Measurements from ENCODE around the gene MEPCE. TPM values are rescaled to one million over a fixed set of nuclear protein-coding genes. Genes with fewer than 3 reads are reported as not detected.

MEPCE gene
- total and polyA plus RNA-seq, 2 of the 8 experiments (the other 6 are each of a cell fraction or from before 2014, with no cell fraction given), result 22.8 to 48.8 TPM

GRCh38 chr7:100430493-100431285 is 1.1 kb downstream of the MEPCE start:
- peaks cover 4 to 17% (median 10%) of the 10 kb centered on the region in 4 experiments for H3K4me1 ChIP-seq (replicated peaks in 1 of 4; ENCODE audit: control insufficient read depth in 3 of 4, insufficient read depth in 4 of 4, low read length in 3 of 4)
- H3K4ac ChIP-seq (replicated peaks; ENCODE audit: insufficient read length, low read depth, low read length), result peak overlapping the region; percentile 72
- POLR2A ChIA-PET (ENCODE audit: partially characterized antibody), result interaction anchor here (0.5 to 4.2 kb wide), 28 partner anchors 8 to 405 kb away, joined by 3 to 81 read pairs (median 10); partner anchors contain the start of genes AP4M1, FBXO24, MCM7 and PPP1R35
- peak overlapping the region; percentile 41 to 96 (median 88); a peak in 5 of 7 replicates for H3K9ac ChIP-seq (replicated peaks in 1 of 4; ENCODE audit: extremely low read depth in 1 of 4, low read depth in 3 of 4, low read length in 3 of 4)
- H4K8ac ChIP-seq (ENCODE audit: extremely low read depth, insufficient read depth, low read length), result peak overlapping the region; percentile 69
- H4K5ac ChIP-seq (ENCODE audit: insufficient read length, low read depth, low read length), result peak overlapping the region; percentile 74
- H4K20me1 ChIP-seq (replicated peaks in 1 of 2; ENCODE audit: control insufficient read depth in 1 of 2, insufficient read depth in 2 of 2, low read length in 2 of 2), result peaks cover 8% of the 10 kb centered on the region in 2 experiments
- CTCF ChIA-PET (ENCODE audit: partially characterized antibody), result interaction anchor here (0.8 to 1.0 kb wide), 2 partner anchors 25 to 30 kb away, joined by 3 read pairs; no protein-coding TSS in a partner anchor
- peaks cover 2 to 44% (median 18%) of the 10 kb centered on the region in 4 experiments; a peak in 6 of 8 replicates for H3K36me3 ChIP-seq (ENCODE audit: control insufficient read depth in 2 of 4, insufficient read depth in 4 of 4, low read length in 3 of 4)
- no peak overlapping the region for H2BK20ac ChIP-seq (ENCODE audit: low read length)
- no peak overlapping the region for H2AFZ ChIP-seq (ENCODE audit: low read length)
- H3K9me3 ChIP-seq (ENCODE audit: insufficient read depth in 2 of 2, low read depth in 1 of 2, low read length in 1 of 2), result peaks cover 0 to 6% of the 10 kb centered on the region in 2 experiments; a peak in 1 of 4 replicates
- H2BK5ac ChIP-seq (ENCODE audit: low read depth, low read length), result peak overlapping the region; percentile 97; the same call in 1 of the 2 replicates
- H4K91ac ChIP-seq (replicated peaks; ENCODE audit: insufficient read length, low read length), result peak overlapping the region; percentile 83
- peaks cover 8% of the 10 kb centered on the region; the same call in 1 of the 2 replicates for H3K23me2 ChIP-seq (ENCODE audit: low read depth, low read length)
- peak overlapping the region; percentile 84 to 88 for H3K4me2 ChIP-seq (ENCODE audit: insufficient read depth in 1 of 2, low read depth in 2 of 2, low read length in 2 of 2)
- peaks cover 2% of the 10 kb centered on the region for H3K79me1 ChIP-seq (ENCODE audit: low read depth, low read length)
- H3K4me3 ChIP-seq (ENCODE audit: extremely low read depth in 1 of 4, insufficient read depth in 2 of 4, low read depth in 3 of 4, low read length in 4 of 4), result peak overlapping the region; percentile 73 to 85 (median 78)
- peaks cover 0 to 6% (median 6%) of the 10 kb centered on the region in 4 experiments; a peak in 4 of 7 replicates for H3K27me3 ChIP-seq (replicated peaks in 1 of 4; ENCODE audit: control insufficient read depth in 3 of 4, extremely low read depth in 1 of 4, insufficient read depth in 3 of 4, low read length in 3 of 4)
- H2AK5ac ChIP-seq (ENCODE audit: low read depth, low read length), result peak overlapping the region; percentile 99
- no peak for FAIRE-seq
- no peak overlapping the region for H3K23ac ChIP-seq (ENCODE audit: insufficient read length)
- H2BK15ac ChIP-seq (ENCODE audit: low read length), result no peak overlapping the region; the same call in 1 of the 2 replicates
- whole genome bisulfite sequencing, 2 experiments (ENCODE audit: extremely low coverage in 1 of 2, insufficient coverage in 1 of 2, insufficient read length in 1 of 2, insufficient replicate concordance in 2 of 2, low coverage in 1 of 2, low lambda C conversion rate in 2 of 2, missing lambda C conversion rate in 1 of 2), result 64% methylated on average over 28 of the region's 31 CpGs; no CpG with 5 or more reads in 1 of the 2 experiments
- H3K18ac ChIP-seq (ENCODE audit: extremely low read depth, low read length), result peak overlapping the region; percentile 83
- no peak for DNase-seq (ENCODE audit: low read depth in 1 of 2, low spot score in 2 of 2)
- peaks cover 0 to 49% of the 10 kb centered on the region in 2 experiments; a peak in 3 of 4 replicates for H3K79me2 ChIP-seq (ENCODE audit: control insufficient read depth in 1 of 2, insufficient read depth in 2 of 2, low read length in 2 of 2)
- H2BK12ac ChIP-seq (ENCODE audit: low read depth, low read length), result 0 out of 2 replicates have a peak overlapping the region, but pooled peaks have one; percentile 5
- no peak overlapping the region for H3K14ac ChIP-seq (ENCODE audit: insufficient read length)
- 0 out of 2 replicates have a peak overlapping the region, but pooled peaks have one; percentile 95 for H3K27ac ChIP-seq (ENCODE audit: low read depth, low read length)
- peak overlapping the region; percentile 83 for H3K56ac ChIP-seq (replicated peaks; ENCODE audit: insufficient read length, low read depth, low read length)
- H2BK120ac ChIP-seq (replicated peaks; ENCODE audit: low read depth, low read length), result no peak overlapping the region
- TF ChIP-seq ATF2 (IDR thresholded peaks at IDR 0.05; ENCODE audit: low read length) (no peak), MAFK (IDR thresholded peaks at IDR 0.05; ENCODE audit: low read depth, low read length) (no peak), CTBP2 (IDR thresholded peaks at IDR 0.05; ENCODE audit: borderline replicate concordance, insufficient read depth, insufficient read length, low read length) (no peak), TAF7 (optimal IDR thresholded peaks at IDR 0.05; ENCODE audit: borderline replicate concordance, low read depth, low read length) (no peak), MAX (IDR thresholded peaks at IDR 0.05) (no peak), RFX5 (IDR thresholded peaks at IDR 0.05; ENCODE audit: borderline replicate concordance, low read depth, low read length) (no peak), GTF2F1 (IDR thresholded peaks at IDR 0.05; ENCODE audit: borderline replicate concordance, low read depth, low read length) (no peak), EZH2 (IDR thresholded peaks at IDR 0.05; ENCODE audit: low read depth, low read length, severe bottlenecking) (no peak)

Data from H1 (cell line).